Measurements from ENCODE around the gene EGFR.

EGFR gene

GRCh38 chr7:55149001-55149400 lies 130.2 kb downstream of the EGFR start:
- no peak for ATAC-seq (ENCODE audit: insufficient read depth, low read depth)
- Histone ChIP-seq H3K36me3 (ENCODE audit: insufficient read depth, low read length) (no peaks in the 10 kb centered on the region), H3K4me2 (ENCODE audit: insufficient read depth, low read length) (no peak overlapping the region), H3K9ac (ENCODE audit: low read depth, low read length) (no peak overlapping the region), H3K79me2 (ENCODE audit: insufficient read depth, low read length) (no peaks in the 10 kb centered on the region), H2AFZ (ENCODE audit: low read depth, low read length) (no peak overlapping the region), H3K4me1 (ENCODE audit: insufficient read depth, low read length) (no peaks in the 10 kb centered on the region), H3K27me3 (ENCODE audit: insufficient read depth, low read length, poor library complexity) (peaks cover 2% of the 10 kb centered on the region), H3K4me3 (ENCODE audit: low read depth in 1 of 2, low read length in 2 of 2) (no peak overlapping the region), H3K9me3 (ENCODE audit: insufficient read depth, low read length, severe bottlenecking) (no peaks in the 10 kb centered on the region), H3K27ac (ENCODE audit: low read length) (no peak overlapping the region), H4K20me1 (ENCODE audit: insufficient read depth, low read length) (no peaks in the 10 kb centered on the region)
- no peak for TF ChIP-seq CTCF (IDR thresholded peaks at IDR 0.05; ENCODE audit: borderline replicate concordance, extremely low read depth, low read length, poor library complexity, severe bottlenecking)
- no peak for TF ChIP-seq EZH2 (IDR thresholded peaks at IDR 0.05; ENCODE audit: borderline replicate concordance, low read depth, low read length, severe bottlenecking)
- no peak for DNase-seq

GRCh38 chr7:55150166-55150565 lies 131.3 kb downstream of the EGFR start:
- DNase-seq (no peak), ATAC-seq (ENCODE audit: insufficient read depth, low read depth) (no peak)
- Histone ChIP-seq H3K4me2 (ENCODE audit: insufficient read depth, low read length) (no peak overlapping the region), H3K9ac (ENCODE audit: low read depth, low read length) (no peak overlapping the region), H3K79me2 (ENCODE audit: insufficient read depth, low read length) (no peaks in the 10 kb centered on the region), H3K27ac (ENCODE audit: low read length) (no peak overlapping the region), H3K36me3 (ENCODE audit: insufficient read depth, low read length) (no peaks in the 10 kb centered on the region), H3K4me1 (ENCODE audit: insufficient read depth, low read length) (no peaks in the 10 kb centered on the region), H2AFZ (ENCODE audit: low read depth, low read length) (no peak overlapping the region), H3K9me3 (ENCODE audit: insufficient read depth, low read length, severe bottlenecking) (no peaks in the 10 kb centered on the region), H4K20me1 (ENCODE audit: insufficient read depth, low read length) (no peaks in the 10 kb centered on the region), H3K4me3 (ENCODE audit: low read depth in 1 of 2, low read length in 2 of 2) (no peak overlapping the region), H3K27me3 (ENCODE audit: insufficient read depth, low read length, poor library complexity) (peaks cover 2% of the 10 kb centered on the region)
- TF ChIP-seq EZH2 (IDR thresholded peaks at IDR 0.05; ENCODE audit: borderline replicate concordance, low read depth, low read length, severe bottlenecking): no peak
- TF ChIP-seq CTCF (IDR thresholded peaks at IDR 0.05; ENCODE audit: borderline replicate concordance, extremely low read depth, low read length, poor library complexity, severe bottlenecking): no peak

GRCh38 chr7:55150709-55151451 lies 132.1 kb downstream of the EGFR start:
- H3K4me3 ChIP-seq (ENCODE audit: low read depth in 1 of 2, low read length in 2 of 2): no peak overlapping the region
- H3K36me3 ChIP-seq (ENCODE audit: insufficient read depth, low read length): no peaks in the 10 kb centered on the region
- no peak overlapping the region for H2AFZ ChIP-seq (ENCODE audit: low read depth, low read length)
- no peaks in the 10 kb centered on the region for H3K9me3 ChIP-seq (ENCODE audit: insufficient read depth, low read length, severe bottlenecking)
- DNase-seq: no peak
- no peak for ATAC-seq (ENCODE audit: insufficient read depth, low read depth)
- H4K20me1 ChIP-seq (ENCODE audit: insufficient read depth, low read length): no peaks in the 10 kb centered on the region
- no peak overlapping the region for H3K9ac ChIP-seq (ENCODE audit: low read depth, low read length)
- H3K4me2 ChIP-seq (ENCODE audit: insufficient read depth, low read length): no peak overlapping the region
- H3K27ac ChIP-seq (ENCODE audit: low read length): no peak overlapping the region
- H3K79me2 ChIP-seq (ENCODE audit: insufficient read depth, low read length): no peaks in the 10 kb centered on the region
- TF ChIP-seq EZH2 (IDR thresholded peaks at IDR 0.05; ENCODE audit: borderline replicate concordance, low read depth, low read length, severe bottlenecking) (no peak), CTCF (IDR thresholded peaks at IDR 0.05; ENCODE audit: borderline replicate concordance, extremely low read depth, low read length, poor library complexity, severe bottlenecking) (no peak)
- peaks cover 2% of the 10 kb centered on the region for H3K27me3 ChIP-seq (ENCODE audit: insufficient read depth, low read length, poor library complexity)
- H3K4me1 ChIP-seq (ENCODE audit: insufficient read depth, low read length): no peaks in the 10 kb centered on the region
